Keratinocyte (primary cell): ENCODE measurements around the gene TTC3.

Experiments
- EZH2 ChIP-seq: IDR thresholded peaks from one replicate; pipeline ENCODE4 v1.6.1; 2012; ENCODE audit warnings: inconsistent platforms, mild to moderate bottlenecking, low read length, moderate library complexity
- TF ChIP-seq, protein P1 (sequence below), 3 experiments: IDR thresholded peaks in 1 of 3; conservative IDR thresholded peaks in 1 of 3; optimal IDR thresholded peaks in 1 of 3; 2 replicates in 2 of 3; 3 replicates in 1 of 3; pipeline versions ENCODE3 to v1.5.1; 2011; ENCODE audit warnings: low read length in 3 of 3, mild to moderate bottlenecking in 3 of 3, moderate library complexity in 2 of 3, control low read depth in 1 of 3, inconsistent platforms in 1 of 3; ENCODE audit not compliant: insufficient read depth in 2 of 3; ENCODE audit errors: extremely low read depth in 1 of 3

DNA sequence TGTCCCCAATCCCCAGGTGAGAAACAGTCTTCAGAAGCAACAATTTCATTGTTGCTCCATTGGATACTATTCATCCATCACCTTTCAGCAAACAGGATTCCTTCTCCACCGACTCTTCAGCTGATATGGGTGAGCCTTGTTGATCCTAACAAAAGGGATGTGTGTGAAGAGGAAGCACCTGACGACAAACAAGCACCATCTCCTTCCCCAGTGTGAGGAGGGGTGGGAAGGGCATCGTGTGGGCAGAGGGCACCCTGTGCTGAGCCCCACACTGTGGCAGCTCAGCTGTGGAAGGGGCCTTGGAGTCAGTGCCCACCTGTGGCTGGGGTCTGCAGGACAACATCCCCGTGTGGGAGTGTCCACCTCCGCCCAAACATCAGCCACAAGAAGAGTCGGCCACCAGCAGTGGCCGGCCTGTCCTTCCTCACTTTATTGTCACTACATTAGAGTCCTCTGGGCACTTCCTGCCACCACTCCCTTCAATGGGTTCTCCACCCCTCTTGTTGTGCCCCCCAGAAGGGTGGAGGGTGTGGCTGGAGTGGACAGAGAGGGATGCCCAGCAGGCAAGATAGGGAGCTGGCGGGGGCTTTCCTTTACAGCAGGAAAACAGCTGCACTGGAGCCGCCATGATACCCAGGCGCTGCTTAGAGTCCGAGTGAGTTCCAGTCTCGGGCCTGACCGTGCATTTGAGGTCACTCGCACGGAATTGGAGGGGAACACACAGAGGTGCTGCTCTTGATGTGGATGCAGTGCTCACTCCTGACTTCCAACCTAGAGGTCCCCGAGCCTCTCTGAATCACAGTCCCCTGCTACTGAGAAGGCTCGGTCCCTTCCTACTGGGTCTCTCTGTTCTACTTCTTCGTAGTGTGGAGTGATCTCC is 153.2 kb downstream of the TTC3 start:
- TF ChIP-seq, protein P1, sequence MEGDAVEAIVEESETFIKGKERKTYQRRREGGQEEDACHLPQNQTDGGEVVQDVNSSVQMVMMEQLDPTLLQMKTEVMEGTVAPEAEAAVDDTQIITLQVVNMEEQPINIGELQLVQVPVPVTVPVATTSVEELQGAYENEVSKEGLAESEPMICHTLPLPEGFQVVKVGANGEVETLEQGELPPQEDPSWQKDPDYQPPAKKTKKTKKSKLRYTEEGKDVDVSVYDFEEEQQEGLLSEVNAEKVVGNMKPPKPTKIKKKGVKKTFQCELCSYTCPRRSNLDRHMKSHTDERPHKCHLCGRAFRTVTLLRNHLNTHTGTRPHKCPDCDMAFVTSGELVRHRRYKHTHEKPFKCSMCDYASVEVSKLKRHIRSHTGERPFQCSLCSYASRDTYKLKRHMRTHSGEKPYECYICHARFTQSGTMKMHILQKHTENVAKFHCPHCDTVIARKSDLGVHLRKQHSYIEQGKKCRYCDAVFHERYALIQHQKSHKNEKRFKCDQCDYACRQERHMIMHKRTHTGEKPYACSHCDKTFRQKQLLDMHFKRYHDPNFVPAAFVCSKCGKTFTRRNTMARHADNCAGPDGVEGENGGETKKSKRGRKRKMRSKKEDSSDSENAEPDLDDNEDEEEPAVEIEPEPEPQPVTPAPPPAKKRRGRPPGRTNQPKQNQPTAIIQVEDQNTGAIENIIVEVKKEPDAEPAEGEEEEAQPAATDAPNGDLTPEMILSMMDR (optimal IDR thresholded peaks at IDR 0.05 in 1 of 3, IDR thresholded peaks at IDR 0.05 in 1 of 3, conservative IDR thresholded peaks at IDR 0.05 in 1 of 3; ENCODE audit: extremely low read depth in 1 of 3, insufficient read depth in 2 of 3, low read length in 3 of 3): no peak
- no peak for TF ChIP-seq EZH2
